Measurements from ENCODE around the gene NKX1-1. TPM values are rescaled to one million over a fixed set of nuclear protein-coding genes. Genes with fewer than 3 reads are reported as not detected.

Gene NKX1-1
- total RNA-seq, 1 experiment from 2014 or later = not detected

- peak; percentile 11 for DNase-seq (ENCODE audit: low read depth)
Observed at GRCh38 chr4:1360423-1361283, 45.6 kb downstream of the NKX1-1 start.

- no peak for DNase-seq (ENCODE audit: low read depth)
Observed at GRCh38 chr4:1359976-1360375, 46.3 kb downstream of the NKX1-1 start.

GRCh38 chr4:1359144-1359501, 47.1 kb downstream of the NKX1-1 start:
- DNase-seq (ENCODE audit: low read depth) = no peak

DNA sequence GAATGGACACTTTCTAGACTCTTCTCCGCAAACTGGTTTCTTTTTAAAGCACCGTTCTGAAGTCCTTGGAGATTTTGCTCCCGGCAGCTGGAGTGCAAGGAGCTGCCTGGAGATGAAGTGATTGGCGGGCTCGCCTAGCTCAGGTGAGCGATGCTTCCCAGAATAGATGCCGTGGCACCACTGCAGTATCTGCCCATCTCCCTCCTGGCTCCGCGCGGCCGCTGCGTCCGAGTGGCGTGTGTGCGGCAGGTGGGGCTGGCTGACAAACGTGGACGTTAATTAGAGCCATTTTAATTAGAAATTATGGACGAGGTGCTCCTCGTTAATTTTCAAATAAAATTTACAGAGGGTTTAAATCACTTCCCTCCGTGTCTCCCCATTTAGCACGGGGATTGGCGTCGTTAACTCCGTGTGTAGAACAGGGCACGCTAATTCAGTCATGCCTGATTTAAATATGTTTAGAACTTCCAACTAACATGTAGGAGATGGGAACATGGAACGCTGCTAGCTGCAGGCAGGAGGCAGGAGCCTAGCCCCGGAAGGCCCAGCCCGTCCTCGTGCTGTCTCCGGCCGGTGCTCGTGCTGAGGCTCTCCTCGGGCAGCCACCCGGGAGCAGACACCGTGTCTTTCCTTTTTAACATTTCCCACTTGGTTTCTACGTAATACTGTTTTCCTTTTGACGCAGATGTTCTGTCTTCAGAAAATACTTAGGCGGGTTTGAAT, 47.7 kb downstream of the NKX1-1 start:
- no peak for DNase-seq (ENCODE audit: low read depth)

GRCh38 chr4:1357356-1358248, 48.6 kb downstream of the NKX1-1 start:
- DNase-seq (ENCODE audit: low read depth) = no peak

GRCh38 chr4:1356181-1356998, 49.9 kb downstream of the NKX1-1 start:
- DNase-seq (ENCODE audit: low read depth) = peak; percentile 23

DNA sequence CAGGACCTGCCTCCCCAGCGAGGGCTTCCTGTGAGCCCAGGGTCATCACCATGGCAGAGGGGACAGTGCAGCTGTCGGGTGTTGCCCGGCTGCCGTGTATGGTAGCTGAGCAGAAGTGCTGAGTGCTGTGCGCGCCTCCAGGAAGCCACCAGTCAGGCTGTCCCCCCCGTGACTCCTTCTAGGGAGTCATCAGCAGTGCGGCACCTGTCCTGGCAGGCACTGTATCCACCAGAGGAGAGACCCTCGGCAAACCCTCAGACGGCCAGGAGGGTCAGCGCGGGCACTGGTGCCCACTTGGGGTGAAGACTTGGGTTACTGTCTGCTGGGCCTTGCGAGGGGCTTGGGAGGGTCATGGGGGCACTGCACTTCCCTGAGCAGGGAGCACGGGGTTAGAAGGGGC, 50.9 kb downstream of the NKX1-1 start:
- DNase-seq (ENCODE audit: low read depth) = no peak

DNA sequence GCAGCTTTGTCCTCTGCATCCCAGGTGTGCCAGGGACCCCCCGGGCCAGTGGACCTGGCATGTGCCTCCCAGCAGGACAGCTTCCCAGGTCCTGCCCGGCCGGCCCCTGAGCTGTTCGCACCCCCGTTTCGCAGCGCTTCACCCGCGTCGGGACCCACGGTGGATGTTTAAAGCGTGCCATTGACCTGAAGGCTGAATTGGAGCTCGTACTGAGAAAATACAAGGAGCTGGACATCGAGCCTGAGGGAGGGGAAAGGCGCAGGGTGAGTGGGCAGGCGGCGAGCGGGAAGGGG, 51.3 kb downstream of the NKX1-1 start:
- no peak for DNase-seq (ENCODE audit: low read depth)

- DNase-seq (ENCODE audit: low read depth) = no peak
Observed at GRCh38 chr4:1354136-1354982, 51.9 kb downstream of the NKX1-1 start.

DNA sequence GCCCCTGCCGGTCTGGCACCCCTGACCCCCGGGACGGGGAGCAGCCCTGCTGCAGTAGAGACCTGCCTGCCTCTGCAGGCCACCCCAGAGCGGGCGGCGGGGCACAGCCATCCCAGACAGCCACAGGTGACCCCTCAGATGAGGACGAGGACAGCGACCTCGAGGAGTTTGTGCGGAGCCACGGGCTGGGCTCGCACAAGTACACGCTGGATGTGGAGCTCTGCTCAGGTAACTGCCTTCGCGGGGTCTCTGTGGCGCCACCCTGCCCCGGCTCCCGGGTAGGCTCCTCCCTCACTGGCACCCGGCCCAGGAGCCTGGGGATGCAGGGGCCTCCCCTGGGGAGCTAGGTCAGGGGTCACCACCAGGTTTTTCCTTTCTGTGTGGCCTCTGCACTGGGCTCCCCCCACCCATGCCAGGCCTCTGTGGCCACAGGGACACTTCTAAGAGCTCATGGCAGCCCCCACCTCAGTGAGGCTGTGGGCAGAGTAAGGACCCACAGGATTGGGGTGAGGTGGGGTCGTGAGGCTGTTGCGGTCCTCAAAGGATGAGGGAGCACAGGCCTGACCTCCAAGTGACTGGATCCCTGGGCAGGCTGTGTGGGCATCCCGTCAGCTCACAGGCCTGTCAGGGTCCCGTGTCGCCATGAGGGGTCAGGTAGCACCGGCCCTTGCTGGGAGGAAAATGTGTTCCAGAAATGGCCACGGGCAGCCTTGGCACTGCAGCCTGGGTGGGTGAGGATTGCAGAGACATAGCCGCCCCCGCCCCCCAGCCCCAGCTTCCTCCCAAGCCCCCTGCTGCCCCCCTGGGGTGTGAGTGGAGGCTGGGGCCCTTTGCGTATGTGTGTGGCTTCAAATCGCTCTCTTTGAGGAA, 52.8 kb downstream of the NKX1-1 start:
- no peak for DNase-seq (ENCODE audit: low read depth)

Other genes with a start within 250 kb of the NKX1-1 start
- gene SPON2, start 233.9 kb downstream of the NKX1-1 start, total RNA-seq (2014; rRNA removed; shearing (Covaris generic)) = 3.8 and 7.7 TPM in 2 replicates
- gene CTBP1, start 157.3 kb downstream of the NKX1-1 start, total RNA-seq (2014; rRNA removed; shearing (Covaris generic)) = 61.3 and 97.9 TPM in 2 replicates
- gene MAEA, start 116.6 kb downstream of the NKX1-1 start, total RNA-seq (2014; rRNA removed; shearing (Covaris generic)) = 33.7 and 34.5 TPM in 2 replicates
- gene UVSSA, start 59.2 kb downstream of the NKX1-1 start, total RNA-seq (2014; rRNA removed; shearing (Covaris generic)) = 1.2 and 2.6 TPM in 2 replicates

Measured in RPMI7951 (cell line).